Vagina (tissue), 2 donors: ENCODE data around the gene SELENOW.

Experiments used
- CTCF ChIP-seq, 3 experiments: fragments of 450-650 bp in 2 of 3; fragments of 200-600 bp in 1 of 3; sonication (generic) in 1 of 3; IDR thresholded peaks; one replicate each; pipeline ENCODE4 v1.5.1; 2017 to 2019; ENCODE audit warnings: antibody characterized with exemption in 3 of 3, mild to moderate bottlenecking in 2 of 3, moderate library complexity in 2 of 3
- POLR2A ChIP-seq, 2 donors: fragments of 450-650 bp; IDR thresholded peaks; one replicate each; pipeline ENCODE4 v1.6.1; 2017; ENCODE audit warnings: antibody characterized with exemption in 2 of 2, mild to moderate bottlenecking in 2 of 2, moderate library complexity in 2 of 2
- POLR2AphosphoS5 ChIP-seq, 2 donors: sonication (generic); formaldehyde crosslinking; IDR thresholded peaks; one replicate each; pipeline ENCODE4 v1.9.0; 2017; ENCODE audit warnings: antibody characterized with exemption in 2 of 2, mild to moderate bottlenecking in 2 of 2, low read depth in 1 of 2; ENCODE audit not compliant: insufficient read depth in 1 of 2

GRCh38 chr19:47821460-47822020 is 43.0 kb downstream of the SELENOW start, which contains the start of gene CRX:
- TF ChIP-seq CTCF (IDR thresholded peaks at IDR 0.05) (no peak), POLR2A (IDR thresholded peaks at IDR 0.05) (no peak), POLR2AphosphoS5 (IDR thresholded peaks at IDR 0.05; ENCODE audit: insufficient read depth in 1 of 2, low read depth in 1 of 2) (no peak)
